H9 (cell line): ENCODE results near the gene SNPH. TPM values are rescaled to one million over a fixed set of nuclear protein-coding genes. Genes with fewer than 3 reads are reported as not detected.
A peak's percentile ranks its signal among the peaks of the same experiment; 100 is the strongest.

Experiments
- DNase-seq: peaks from one replicate; pipeline ENCODE4 v3.0.0-alpha.2; 2017
- H2AFZ ChIP-seq: one replicate; pipeline ENCODE4 v1.6.1; 2013; ENCODE audit warnings: mild to moderate bottlenecking, low read length, control low read depth, moderate library complexity
- H2AK5ac ChIP-seq: 2 replicates; pipeline ENCODE4 v1.6.1; 2013; ENCODE audit warnings: low read length, control low read depth, mixed read lengths; ENCODE audit not compliant: insufficient read length
- H2BK120ac ChIP-seq: one replicate; pipeline ENCODE4 v1.6.1; 2013; ENCODE audit warnings: low read depth, mild to moderate bottlenecking, low read length, control low read depth, inconsistent platforms; ENCODE audit not compliant: poor library complexity, severe bottlenecking
- H2BK12ac ChIP-seq: 2 replicates; pipeline ENCODE4 v1.6.1; 2013; ENCODE audit warnings: low read length, control low read depth, mixed read lengths, low read depth; ENCODE audit not compliant: insufficient read length
- H2BK15ac ChIP-seq: 2 replicates; pipeline ENCODE4 v1.6.1; 2013; ENCODE audit warnings: low read depth, low read length, control low read depth
- H2BK20ac ChIP-seq: one replicate; pipeline ENCODE4 v1.6.1; 2013; ENCODE audit warnings: low read depth, mild to moderate bottlenecking, low read length, control low read depth, inconsistent platforms; ENCODE audit not compliant: poor library complexity, severe bottlenecking
- H2BK5ac ChIP-seq: 2 replicates; pipeline ENCODE4 v1.6.1; 2013; ENCODE audit warnings: low read length, control low read depth, mixed read lengths; ENCODE audit not compliant: insufficient read length
- H3K14ac ChIP-seq: 2 replicates; pipeline ENCODE4 v1.6.1; 2013; ENCODE audit warnings: low read length, control low read depth; ENCODE audit not compliant: insufficient read depth
- H3K18ac ChIP-seq: 2 replicates; pipeline ENCODE4 v1.6.1; 2013; ENCODE audit warnings: low read depth, mild to moderate bottlenecking, mixed read lengths, low read length, control low read depth; ENCODE audit not compliant: insufficient read length
- H3K23ac ChIP-seq: 2 replicates; pipeline ENCODE4 v1.6.1; 2013; ENCODE audit warnings: low read length, control low read depth, mixed read lengths, low read depth; ENCODE audit not compliant: insufficient read length
- H3K23me2 ChIP-seq: 2 replicates; pipeline ENCODE4 v1.6.1; 2013; ENCODE audit warnings: low read depth, mild to moderate bottlenecking, mixed read lengths, low read length, control low read depth; ENCODE audit not compliant: insufficient read length, poor library complexity, severe bottlenecking
- H3K27ac ChIP-seq: 2 replicates; pipeline ENCODE4 v1.5.1; 2013; ENCODE audit warnings: low read length, control low read depth, mixed read lengths, low read depth; ENCODE audit not compliant: insufficient read length
- H3K27me3 ChIP-seq: 2 replicates; pipeline ENCODE4 v1.6.1; 2013; ENCODE audit warnings: low read length, control low read depth, inconsistent platforms; ENCODE audit not compliant: insufficient read depth
- H3K4ac ChIP-seq: 2 replicates; pipeline ENCODE4 v1.6.1; 2013; ENCODE audit warnings: low read depth, mild to moderate bottlenecking, control low read depth, inconsistent platforms, low read length, moderate library complexity
- H3K4me1 ChIP-seq: 2 replicates; pipeline ENCODE4 v1.6.1; 2013; ENCODE audit warnings: low read length, control low read depth, inconsistent platforms; ENCODE audit not compliant: insufficient read depth
- H3K4me2 ChIP-seq: 2 replicates; pipeline ENCODE4 v1.6.1; 2013; ENCODE audit warnings: low read length, control low read depth, mixed read lengths; ENCODE audit not compliant: insufficient read length, insufficient read depth
- H3K56ac ChIP-seq: 2 replicates; pipeline ENCODE4 v1.6.1; 2013; ENCODE audit warnings: low read depth, mild to moderate bottlenecking, mixed read lengths, low read length, control low read depth; ENCODE audit not compliant: insufficient read length
- H3K79me1 ChIP-seq: 2 replicates; pipeline ENCODE4 v1.6.1; 2013; ENCODE audit warnings: low read depth, mild to moderate bottlenecking, moderate library complexity, low read length, control low read depth, inconsistent platforms; ENCODE audit not compliant: insufficient read depth, poor library complexity, severe bottlenecking
- H3K79me2 ChIP-seq: 2 replicates; pipeline ENCODE4 v1.6.1; 2013; ENCODE audit warnings: low read length, control low read depth, inconsistent platforms; ENCODE audit not compliant: insufficient read depth
- H3K9ac ChIP-seq: 2 replicates; pipeline ENCODE4 v1.6.1; 2013; ENCODE audit warnings: low read length, control low read depth, mixed read lengths; ENCODE audit not compliant: insufficient read length; ENCODE audit errors: extremely low read depth
- H3K9me3 ChIP-seq: one replicate; pipeline ENCODE4 v1.6.1; 2013; ENCODE audit warnings: low read depth, low read length, inconsistent platforms; ENCODE audit not compliant: control insufficient read depth
- H3T11ph ChIP-seq: one replicate; pipeline ENCODE4 v1.6.1; 2013; ENCODE audit warnings: mild to moderate bottlenecking, low read length, control low read depth, inconsistent platforms
- H4K20me1 ChIP-seq: one replicate; pipeline ENCODE4 v1.6.1; 2013; ENCODE audit not compliant: control insufficient read depth, insufficient read length, insufficient read depth
- H4K5ac ChIP-seq: 2 replicates; pipeline ENCODE4 v1.6.1; 2013; ENCODE audit warnings: low read depth, mild to moderate bottlenecking, mixed read lengths, low read length, control low read depth; ENCODE audit not compliant: insufficient read length
- H4K8ac ChIP-seq: replicated peaks from 2 replicates; pipeline ENCODE4 v1.6.1; 2013; ENCODE audit warnings: low read length, control low read depth, mixed read lengths, low read depth; ENCODE audit not compliant: insufficient read length
- H4K91ac ChIP-seq: 2 replicates; pipeline ENCODE4 v1.6.1; 2013; ENCODE audit warnings: low read depth, mild to moderate bottlenecking, moderate library complexity, mixed read lengths, low read length, control low read depth; ENCODE audit not compliant: insufficient read length
- H3K27ac Mint-ChIP-seq, 3 experiments: 2 replicates in 2 of 3; 3 replicates in 1 of 3; pipeline ENCODE4 v1.8.0; 2020 to 2021; ENCODE audit warnings: mixed read lengths in 3 of 3, mild to moderate bottlenecking in 1 of 3, moderate library complexity in 1 of 3
- H3K27me3 Mint-ChIP-seq: 2 replicates; pipeline ENCODE4 v1.8.0; 2021; ENCODE audit warnings: low read depth, mild to moderate bottlenecking, moderate library complexity, mixed read lengths
- H3K36me3 Mint-ChIP-seq, 3 experiments: 2 replicates in 2 of 3; 3 replicates in 1 of 3; pipeline ENCODE4 v1.8.0; 2020 to 2021; ENCODE audit warnings: low read depth in 3 of 3, mixed read lengths in 3 of 3; ENCODE audit not compliant: insufficient read depth in 1 of 3
- H3K4me1 Mint-ChIP-seq, 2 experiments: 2 replicates each; pipeline ENCODE4 v1.8.0; 2020; ENCODE audit warnings: mixed read lengths in 2 of 2
- H3K4me3 Mint-ChIP-seq, 2 experiments: 2 replicates in 1 of 2; 3 replicates in 1 of 2; pipeline ENCODE4 v1.8.0; 2020 to 2021; ENCODE audit warnings: mild to moderate bottlenecking in 2 of 2, mixed read lengths in 2 of 2, moderate library complexity in 1 of 2
- H3K9me3 Mint-ChIP-seq, 2 experiments: 2 replicates in 1 of 2; 3 replicates in 1 of 2; pipeline ENCODE4 v1.8.0; 2020; ENCODE audit warnings: mild to moderate bottlenecking in 2 of 2, mixed read lengths in 2 of 2, moderate library complexity in 1 of 2
- CTCF ChIP-seq: fragments of 200-600 bp; sonication (generic); conservative IDR thresholded peaks from 3 replicates; pipeline ENCODE4 v1.8.0; 2021; ENCODE audit warnings: antibody characterized with exemption, mild to moderate bottlenecking
- WGBS: extraction: QIAGEN DNeasy Blood & Tissue Kit; methylation state at CpG from one replicate; pipeline ENCODE4 v1.1.7; 2013; ENCODE audit warnings: missing lambda C conversion rate, low lambda C conversion rate, mixed read lengths; ENCODE audit not compliant: insufficient read length; ENCODE audit errors: extremely low coverage; 5-methylcytosine and 5-hydroxymethylcytosine counted together
- total RNA-seq: library from RNA; stranded (reverse); gene quantifications from 2 replicates; pipeline ENCODE4 v1.2.1, GENCODE V29; 2021

SNPH gene
- total RNA-seq, 1 experiment from 2014 or later, result 1.8 TPM

DNA sequence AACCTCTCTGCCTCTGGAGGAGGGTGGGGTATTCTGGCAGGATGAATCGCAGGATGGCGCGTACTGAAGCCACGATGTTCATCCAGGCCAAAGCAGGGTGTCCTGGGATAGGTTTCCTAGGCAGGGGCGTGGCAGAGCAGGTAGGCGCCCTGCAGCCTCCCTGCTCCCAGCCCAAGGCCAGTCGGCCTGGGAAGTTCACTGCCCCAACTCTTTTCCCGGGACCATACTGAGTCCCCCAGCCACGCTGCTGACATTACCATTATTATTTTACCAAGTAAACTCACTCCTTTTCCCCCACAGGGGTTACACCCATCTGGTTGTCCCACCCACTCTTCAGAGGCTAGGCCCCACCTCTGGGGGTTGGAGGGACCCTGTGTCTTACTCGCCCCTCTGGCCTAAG, 41.1 kb downstream of the SNPH start:
- Histone ChIP-seq H4K5ac (no peak overlapping the region), H3K79me2 (no peaks in the 10 kb centered on the region), H4K8ac (no peak overlapping the region), H3T11ph (no peak overlapping the region), H2BK12ac (no peak overlapping the region), H3K9ac (no peak overlapping the region), H2BK120ac (no peak overlapping the region), H4K91ac (no peak overlapping the region), H3K79me1 (no peaks in the 10 kb centered on the region), H3K4me2 (no peak overlapping the region), H3K4me1 (no peaks in the 10 kb centered on the region; the same call in 1 of the 2 replicates), H3K18ac (no peak overlapping the region), H3K23ac (no peak overlapping the region), H3K27ac (no peak overlapping the region), H3K14ac (no peak overlapping the region), H3K56ac (no peak overlapping the region), H4K20me1 (no peaks in the 10 kb centered on the region), H2BK20ac (no peak overlapping the region), H3K27me3 (no peaks in the 10 kb centered on the region), H2BK5ac (no peak overlapping the region), H3K9me3 (no peaks in the 10 kb centered on the region), H3K4ac (no peak overlapping the region), H3K23me2 (no peaks in the 10 kb centered on the region), H2AFZ (no peak overlapping the region), H2AK5ac (no peak overlapping the region), H2BK15ac (no peak overlapping the region)
- no peak for TF ChIP-seq CTCF
- Mint-ChIP-seq H3K4me3 (no peak overlapping the region), H3K4me1 (peaks cover 7 to 13% of the 10 kb centered on the region in 2 experiments), H3K27me3 (no peaks in the 10 kb centered on the region; the same call in 1 of the 2 replicates), H3K27ac (peak overlapping the region in 1 of 3 experiments; percentile 91; a peak in 1 of 7 replicates), H3K36me3 (no peaks in the 10 kb centered on the region; a peak in 1 of 7 replicates), H3K9me3 (no peaks in the 10 kb centered on the region)
- WGBS, result no CpG with 5 or more reads among the region's 10 CpGs
- DNase-seq, result no peak
